ENCODE results near the gene ARHGEF33.

ARHGEF33 gene

DNA sequence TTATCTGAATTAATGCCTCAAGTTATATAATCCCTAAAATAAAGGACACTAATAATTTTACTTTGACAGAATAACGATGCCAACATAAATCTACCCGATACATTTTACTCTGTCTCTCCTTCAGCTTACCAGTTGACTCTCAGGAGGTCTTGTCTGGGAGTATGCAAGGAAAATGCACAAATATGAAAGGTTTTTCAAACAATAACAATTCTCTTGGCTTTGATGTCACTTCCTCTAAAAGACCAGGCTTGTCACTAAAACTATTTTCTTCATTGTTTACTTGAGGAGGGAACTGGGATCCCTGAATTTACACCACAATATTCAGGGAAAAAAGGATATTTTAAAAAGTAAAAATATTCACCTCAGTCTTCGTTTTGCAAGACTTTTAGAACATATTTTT, 134.0 kb downstream of the ARHGEF33 start:
- no peak for DNase-seq

GRCh38 chr2:39024833-39025232, 135.2 kb downstream of the ARHGEF33 start:
- no peak for DNase-seq
